Measurements from ENCODE around the gene CBLN3. TPM values are rescaled to one million over a fixed set of nuclear protein-coding genes. Genes with fewer than 3 reads are reported as not detected.

CBLN3 gene
- total RNA-seq, 1 donor from 2014 or later, result 5.5 TPM

GRCh38 chr14:24439830-24440605 is 10.6 kb upstream of the CBLN3 start:
- intact Hi-C loops (cut with micrococcal nuclease), result loop anchor here (5.0 to 10.0 kb wide), 2 partner anchors 243 to 325 kb away; partner anchors contain the start of genes DCAF11, NRL and TM9SF1

GRCh38 chr14:24439257-24439656 is 9.8 kb upstream of the CBLN3 start:
- intact Hi-C loops (cut with micrococcal nuclease), result loop anchor here (10.0 kb wide), 1 partner anchor 324 kb away; the partner anchor contains the start of genes DCAF11 and NRL

GRCh38 chr14:24438223-24439097 is 9.0 kb upstream of the CBLN3 start:
- intact Hi-C loops (cut with micrococcal nuclease), result loop anchor here (10.0 kb wide), 1 partner anchor 324 kb away; the partner anchor contains the start of genes DCAF11 and NRL

GRCh38 chr14:24437736-24438067 is 8.2 kb upstream of the CBLN3 start:
- intact Hi-C loops (cut with micrococcal nuclease), result loop anchor here (10.0 kb wide), 1 partner anchor 323 kb away; the partner anchor contains the start of genes DCAF11 and NRL

GRCh38 chr14:24437020-24437735 is 7.7 kb upstream of the CBLN3 start:
- intact Hi-C loops (cut with micrococcal nuclease), result loop anchor here (10.0 kb wide), 1 partner anchor 322 kb away; the partner anchor contains the start of genes DCAF11 and NRL

GRCh38 chr14:24436355-24437019 is 7.0 kb upstream of the CBLN3 start:
- intact Hi-C loops (cut with micrococcal nuclease), result loop anchor here (1.0 to 10.0 kb wide), 2 partner anchors 104 to 322 kb away; partner anchors contain the start of genes DCAF11 and NRL

- intact Hi-C loops (cut with micrococcal nuclease), result loop anchor here (1.0 to 10.0 kb wide), 2 partner anchors 104 to 321 kb away; partner anchors contain the start of genes DCAF11 and NRL
Observed at GRCh38 chr14:24435998-24436354, 6.5 kb upstream of the CBLN3 start.

GRCh38 chr14:24435192-24435810 is 5.8 kb upstream of the CBLN3 start:
- intact Hi-C loops (cut with micrococcal nuclease), result loop anchor here (10.0 kb wide), 1 partner anchor 320 kb away; the partner anchor contains the start of genes DCAF11 and NRL

- intact Hi-C loops (cut with micrococcal nuclease), result loop anchor here (5.0 to 10.0 kb wide), 2 partner anchors 122 to 320 kb away; partner anchors contain the start of genes DCAF11, LTB4R, LTB4R2 and NRL
Observed at GRCh38 chr14:24434676-24435075, 5.2 kb upstream of the CBLN3 start.

- intact Hi-C loops (cut with micrococcal nuclease), result loop anchor here (5.0 to 10.0 kb wide), 2 partner anchors 122 to 319 kb away; partner anchors contain the start of genes DCAF11, LTB4R, LTB4R2 and NRL
Observed at GRCh38 chr14:24434036-24434435, 4.6 kb upstream of the CBLN3 start.

GRCh38 chr14:24432259-24433131 is 3.0 kb upstream of the CBLN3 start:
- intact Hi-C loops (cut with micrococcal nuclease), result loop anchor here (5.0 to 10.0 kb wide), 2 partner anchors 120 to 318 kb away; partner anchors contain the start of genes DCAF11, LTB4R, LTB4R2 and NRL

GRCh38 chr14:24431569-24432258 is 2.2 kb upstream of the CBLN3 start:
- intact Hi-C loops (cut with micrococcal nuclease), result loop anchor here (1.0 to 10.0 kb wide), 7 partner anchors 11 to 317 kb away; partner anchors contain the start of genes DCAF11, LTB4R, LTB4R2 and NRL

GRCh38 chr14:24430682-24431568 is 1.5 kb upstream of the CBLN3 start:
- intact Hi-C loops (cut with micrococcal nuclease), result loop anchor here (1.0 to 10.0 kb wide), 7 partner anchors 11 to 316 kb away; partner anchors contain the start of genes DCAF11, LTB4R, LTB4R2 and NRL

GRCh38 chr14:24430143-24430681 is 744 bp upstream of the CBLN3 start:
- intact Hi-C loops (cut with micrococcal nuclease), result loop anchor here (5.0 to 10.0 kb wide), 2 partner anchors 118 to 315 kb away; partner anchors contain the start of genes DCAF11, LTB4R, LTB4R2 and NRL

GRCh38 chr14:24428628-24429394 is 657 bp downstream of the CBLN3 start:
- intact Hi-C loops (cut with micrococcal nuclease), result no loop called here
